Measurements from ENCODE around the gene FOXL3.

FOXL3 gene

DNA sequence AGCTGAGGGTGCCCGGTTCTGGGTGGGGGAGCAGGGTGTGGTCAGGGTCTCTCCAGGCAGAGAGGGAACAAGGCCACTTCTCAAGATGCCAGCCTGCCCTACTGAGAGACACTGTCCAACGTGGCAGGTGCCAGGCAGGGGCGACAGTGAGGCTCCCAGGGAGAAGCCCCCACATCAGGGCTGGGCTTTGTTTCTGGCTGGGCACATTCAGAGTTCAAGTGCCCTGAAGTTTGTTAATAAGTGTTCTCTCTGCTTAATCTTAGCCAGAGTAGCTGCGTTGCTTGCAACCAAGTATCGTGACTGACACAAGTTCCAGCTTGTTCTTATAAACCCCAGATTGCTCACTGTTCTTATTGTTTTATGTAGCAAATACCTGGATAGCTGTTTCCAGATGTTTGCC lies 21.8 kb downstream of the FOXL3 start:
- Histone ChIP-seq H3K4me3 (no peak overlapping the region), H3K27ac (no peak overlapping the region)
- TF ChIP-seq, protein P1, sequence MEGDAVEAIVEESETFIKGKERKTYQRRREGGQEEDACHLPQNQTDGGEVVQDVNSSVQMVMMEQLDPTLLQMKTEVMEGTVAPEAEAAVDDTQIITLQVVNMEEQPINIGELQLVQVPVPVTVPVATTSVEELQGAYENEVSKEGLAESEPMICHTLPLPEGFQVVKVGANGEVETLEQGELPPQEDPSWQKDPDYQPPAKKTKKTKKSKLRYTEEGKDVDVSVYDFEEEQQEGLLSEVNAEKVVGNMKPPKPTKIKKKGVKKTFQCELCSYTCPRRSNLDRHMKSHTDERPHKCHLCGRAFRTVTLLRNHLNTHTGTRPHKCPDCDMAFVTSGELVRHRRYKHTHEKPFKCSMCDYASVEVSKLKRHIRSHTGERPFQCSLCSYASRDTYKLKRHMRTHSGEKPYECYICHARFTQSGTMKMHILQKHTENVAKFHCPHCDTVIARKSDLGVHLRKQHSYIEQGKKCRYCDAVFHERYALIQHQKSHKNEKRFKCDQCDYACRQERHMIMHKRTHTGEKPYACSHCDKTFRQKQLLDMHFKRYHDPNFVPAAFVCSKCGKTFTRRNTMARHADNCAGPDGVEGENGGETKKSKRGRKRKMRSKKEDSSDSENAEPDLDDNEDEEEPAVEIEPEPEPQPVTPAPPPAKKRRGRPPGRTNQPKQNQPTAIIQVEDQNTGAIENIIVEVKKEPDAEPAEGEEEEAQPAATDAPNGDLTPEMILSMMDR (IDR thresholded peaks at IDR 0.05): no peak
- no peak for DNase-seq (ENCODE audit: low spot score)

DNA sequence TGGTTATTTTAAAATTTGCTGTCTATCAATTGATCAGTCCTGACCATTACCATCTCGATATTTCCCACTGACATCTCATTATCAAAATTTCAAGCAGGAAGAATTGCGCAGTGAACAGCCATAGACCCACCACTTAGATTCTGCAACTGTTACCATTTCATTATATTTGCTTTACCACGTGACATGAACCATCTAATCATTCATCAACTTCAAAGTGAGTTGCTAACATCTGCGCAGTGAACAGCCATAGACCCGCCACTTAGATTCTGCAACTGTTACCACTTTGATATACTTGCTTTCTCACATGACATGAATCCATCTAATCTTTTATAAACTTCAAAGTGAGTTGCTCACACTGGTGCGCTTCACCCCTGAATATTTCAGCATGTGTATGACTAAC lies 22.5 kb downstream of the FOXL3 start:
- TF ChIP-seq, protein P1 (IDR thresholded peaks at IDR 0.05): no peak
- DNase-seq (ENCODE audit: low spot score): no peak
- Histone ChIP-seq H3K4me3 (no peak overlapping the region), H3K27ac (no peak overlapping the region)

DNA sequence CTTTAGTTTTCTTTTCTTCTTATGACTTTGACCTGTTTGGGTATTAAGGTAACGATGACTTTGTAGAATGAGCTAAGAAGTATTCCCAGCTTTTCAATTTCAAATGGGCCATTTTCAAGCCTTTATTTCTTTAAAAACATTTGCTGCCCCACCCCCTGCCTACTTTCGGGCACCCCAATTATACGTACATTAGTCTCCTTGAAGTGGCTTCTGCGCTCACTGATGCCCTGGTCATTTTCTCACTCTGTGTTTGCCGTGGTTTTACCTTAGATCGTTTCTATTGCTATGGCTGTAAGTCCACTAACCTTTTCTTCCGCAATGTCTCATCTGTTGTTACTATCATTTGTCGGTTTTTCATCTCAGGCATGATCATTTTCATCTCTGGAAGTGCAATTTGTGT lies 24.9 kb downstream of the FOXL3 start:
- Histone ChIP-seq H3K27ac (no peak overlapping the region), H3K4me3 (no peak overlapping the region)
- no peak for DNase-seq (ENCODE audit: low spot score)
- TF ChIP-seq, protein P1 (IDR thresholded peaks at IDR 0.05): no peak

DNA sequence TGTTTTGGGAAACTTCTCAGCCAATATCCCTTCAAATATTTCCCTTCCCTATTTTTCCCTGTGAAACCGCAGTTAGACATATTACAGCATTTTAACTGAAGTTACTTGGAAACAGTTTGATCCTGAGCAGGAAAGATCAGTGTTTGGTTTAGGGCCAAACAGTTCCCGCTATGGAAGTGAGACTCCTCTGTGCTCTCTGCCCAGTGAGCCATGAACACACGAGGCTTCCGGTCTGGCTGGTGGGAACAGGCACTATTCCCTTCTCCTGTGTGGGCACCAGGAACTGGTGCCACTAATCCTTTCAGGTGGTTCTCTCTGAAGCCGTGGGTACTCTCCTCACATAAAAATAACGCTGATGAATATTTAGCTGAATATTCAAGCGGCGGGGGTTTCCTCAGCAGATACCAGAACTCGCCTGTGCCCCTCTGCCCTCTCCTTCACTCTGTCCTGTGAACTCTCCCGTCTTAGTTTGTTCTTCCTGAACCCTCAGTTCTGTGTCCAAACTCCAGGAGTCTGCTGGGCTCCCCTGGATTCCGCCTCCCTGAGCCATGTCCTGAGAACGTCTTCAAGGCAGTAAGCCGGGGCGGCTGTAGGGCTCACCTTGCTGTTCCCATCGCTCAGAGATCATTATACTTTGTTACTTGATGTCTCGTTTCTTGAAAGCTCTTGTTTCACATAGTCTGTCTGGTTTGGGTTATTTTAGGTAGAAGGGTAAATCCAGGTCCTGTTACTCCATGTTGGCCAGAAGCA lies 25.7 kb downstream of the FOXL3 start:
- no peak for DNase-seq (ENCODE audit: low spot score)
- TF ChIP-seq, protein P1 (IDR thresholded peaks at IDR 0.05): no peak
- no peak overlapping the region for H3K27ac ChIP-seq
- no peak overlapping the region for H3K4me3 ChIP-seq

DNA sequence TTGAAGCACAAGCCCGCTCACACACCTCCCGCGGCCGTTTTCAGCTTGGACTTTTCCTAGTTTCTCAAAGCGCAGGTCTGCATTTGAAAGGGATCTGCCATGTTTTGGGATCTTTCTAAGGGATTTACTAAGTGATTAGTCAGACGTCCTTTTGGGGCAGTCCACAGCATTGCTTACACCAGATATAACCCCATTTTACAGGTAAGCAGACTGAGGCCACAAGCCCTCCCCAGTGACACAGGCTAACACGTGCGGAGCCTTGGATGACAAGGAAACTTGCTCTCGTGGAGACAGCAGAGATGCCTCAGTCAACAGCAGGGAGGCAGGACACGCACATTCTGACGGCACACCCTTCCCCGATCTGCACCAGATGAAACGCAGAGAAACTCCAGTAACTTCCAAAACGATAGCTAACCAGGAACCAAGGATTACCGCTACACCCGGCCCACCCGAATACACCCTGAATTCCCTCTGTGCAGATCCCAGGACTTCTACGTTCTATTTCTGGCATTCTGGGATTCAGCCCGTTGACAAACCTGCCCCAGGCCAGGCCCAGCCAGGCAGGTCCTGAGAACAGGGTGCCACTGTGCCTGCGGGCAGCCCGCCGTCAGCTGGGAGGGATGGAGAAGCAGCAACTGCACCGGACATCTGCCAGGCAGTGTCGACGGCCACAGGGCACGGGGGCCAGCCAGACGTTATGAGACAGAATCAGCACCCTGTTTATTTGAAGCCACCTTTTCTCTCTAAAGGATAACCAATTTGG lies 27.9 kb downstream of the FOXL3 start:
- DNase-seq (ENCODE audit: low spot score): no peak
- Histone ChIP-seq H3K27ac (no peak overlapping the region), H3K4me3 (no peak overlapping the region)
- TF ChIP-seq, protein P1 (IDR thresholded peaks at IDR 0.05): no peak

DNA sequence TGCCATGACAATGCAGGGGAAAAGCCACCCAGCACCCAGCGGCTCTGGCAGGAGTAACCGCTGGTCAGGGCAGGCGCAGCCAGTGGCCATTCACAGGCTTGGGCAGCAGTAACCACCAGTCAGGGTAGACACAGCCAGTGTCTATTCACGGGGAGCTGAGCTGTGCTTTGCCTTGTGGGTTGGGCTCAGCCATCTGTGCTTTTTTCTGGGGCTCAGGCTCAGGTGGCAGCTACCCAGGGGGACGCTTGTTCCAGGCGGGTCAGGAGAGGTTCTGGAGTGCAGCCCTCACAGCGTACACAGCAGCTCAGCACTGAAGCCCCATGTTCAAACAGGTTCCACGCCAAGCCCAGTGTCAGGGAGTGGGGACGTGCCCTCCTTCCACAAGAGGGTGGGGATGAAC lies 28.5 kb downstream of the FOXL3 start:
- Histone ChIP-seq H3K27ac (no peak overlapping the region), H3K4me3 (no peak overlapping the region)
- TF ChIP-seq, protein P1 (IDR thresholded peaks at IDR 0.05): no peak
- no peak for DNase-seq (ENCODE audit: low spot score)

Measured in coronary artery (tissue), 2 donors.